ENCODE data around the gene AGBL4. TPM values are rescaled to one million over a fixed set of nuclear protein-coding genes. Genes with fewer than 3 reads are reported as not detected.

The AGBL4 gene
- total and polyA plus RNA-seq, 10 donors: 0.05 to 1.8 (median 0.32) TPM; not detected in 1

DNA sequence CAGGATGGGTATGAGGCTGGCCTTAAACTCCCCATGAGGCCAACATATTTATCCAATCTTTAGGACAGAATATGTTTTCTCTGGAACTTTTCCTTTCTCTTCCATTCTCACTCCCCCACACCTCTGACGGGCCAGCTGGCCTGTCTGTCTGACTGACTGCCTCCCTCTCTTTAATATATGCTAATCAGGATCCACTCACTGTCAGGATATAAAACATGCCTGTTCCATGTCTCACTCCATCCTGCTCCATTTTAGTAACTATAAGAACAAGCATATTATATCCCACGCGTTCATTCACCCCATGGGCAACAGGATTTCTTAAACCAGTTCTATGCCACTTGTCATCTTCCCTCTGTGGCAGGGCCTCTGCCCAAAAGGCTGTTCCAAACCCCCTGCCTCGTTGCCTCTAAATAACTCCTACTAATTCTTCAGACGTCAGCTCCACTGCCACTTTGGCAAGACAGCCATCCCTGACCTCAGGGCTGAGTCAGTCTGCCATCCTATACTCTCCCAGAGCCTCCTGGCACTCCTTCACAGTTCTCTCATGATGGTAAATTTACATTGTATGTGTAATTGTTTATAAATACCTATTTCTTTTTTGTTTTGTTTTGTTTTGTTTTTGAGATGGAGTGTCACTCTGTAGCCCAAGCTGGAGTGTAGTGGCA, 1467.4 kb downstream of the AGBL4 start:
- WGBS, 5 donors: 69 to 81% (median 73%) methylated on average over 5 of the region's 5 CpGs
- no peak for TF ChIP-seq POLR2A (IDR thresholded peaks at IDR 0.05)
- no peak for TF ChIP-seq POLR2AphosphoS5 (IDR thresholded peaks at IDR 0.05)
- TF ChIP-seq, protein P1, sequence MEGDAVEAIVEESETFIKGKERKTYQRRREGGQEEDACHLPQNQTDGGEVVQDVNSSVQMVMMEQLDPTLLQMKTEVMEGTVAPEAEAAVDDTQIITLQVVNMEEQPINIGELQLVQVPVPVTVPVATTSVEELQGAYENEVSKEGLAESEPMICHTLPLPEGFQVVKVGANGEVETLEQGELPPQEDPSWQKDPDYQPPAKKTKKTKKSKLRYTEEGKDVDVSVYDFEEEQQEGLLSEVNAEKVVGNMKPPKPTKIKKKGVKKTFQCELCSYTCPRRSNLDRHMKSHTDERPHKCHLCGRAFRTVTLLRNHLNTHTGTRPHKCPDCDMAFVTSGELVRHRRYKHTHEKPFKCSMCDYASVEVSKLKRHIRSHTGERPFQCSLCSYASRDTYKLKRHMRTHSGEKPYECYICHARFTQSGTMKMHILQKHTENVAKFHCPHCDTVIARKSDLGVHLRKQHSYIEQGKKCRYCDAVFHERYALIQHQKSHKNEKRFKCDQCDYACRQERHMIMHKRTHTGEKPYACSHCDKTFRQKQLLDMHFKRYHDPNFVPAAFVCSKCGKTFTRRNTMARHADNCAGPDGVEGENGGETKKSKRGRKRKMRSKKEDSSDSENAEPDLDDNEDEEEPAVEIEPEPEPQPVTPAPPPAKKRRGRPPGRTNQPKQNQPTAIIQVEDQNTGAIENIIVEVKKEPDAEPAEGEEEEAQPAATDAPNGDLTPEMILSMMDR (IDR thresholded peaks at IDR 0.05 in 8 of 11, conservative IDR thresholded peaks at IDR 0.05 in 3 of 11): no peak
- no peak for DNase-seq
- H3K27ac ChIP-seq: peak overlapping the region in 4 of 8 donors; percentile 27 to 46 (median 36)
- intact Hi-C loops (cut with DNase I; ENCODE audit: low total_unique reads): no loop called here
- no peaks in the 10 kb centered on the region for H3K4me1 ChIP-seq
- no peaks in the 10 kb centered on the region for H3K27me3 ChIP-seq (replicated peaks in 1 of 7)
- no peaks in the 10 kb centered on the region for H3K9me3 ChIP-seq
- H3K4me3 ChIP-seq: no peak overlapping the region
- H3K36me3 ChIP-seq: no peaks in the 10 kb centered on the region

- DNase-seq: no peak
- no peaks in the 10 kb centered on the region for H3K36me3 ChIP-seq
- no peak for TF ChIP-seq POLR2AphosphoS5 (IDR thresholded peaks at IDR 0.05)
- TF ChIP-seq, protein P1 (IDR thresholded peaks at IDR 0.05 in 8 of 11, conservative IDR thresholded peaks at IDR 0.05 in 3 of 11): no peak
- TF ChIP-seq POLR2A (IDR thresholded peaks at IDR 0.05): no peak
- H3K27ac ChIP-seq: no peak overlapping the region
- H3K4me1 ChIP-seq: no peaks in the 10 kb centered on the region
- no peak overlapping the region for H3K4me3 ChIP-seq
- intact Hi-C loops (cut with DNase I; ENCODE audit: low total_unique reads): no loop called here
- H3K27me3 ChIP-seq (replicated peaks in 1 of 7): no peaks in the 10 kb centered on the region
- WGBS, 5 donors: 80 to 89% (median 85%) methylated on average over 2 of the region's 2 CpGs
- no peaks in the 10 kb centered on the region for H3K9me3 ChIP-seq
Observed at GRCh38 chr1:48555271-48555670, 1468.5 kb downstream of the AGBL4 start.

DNA sequence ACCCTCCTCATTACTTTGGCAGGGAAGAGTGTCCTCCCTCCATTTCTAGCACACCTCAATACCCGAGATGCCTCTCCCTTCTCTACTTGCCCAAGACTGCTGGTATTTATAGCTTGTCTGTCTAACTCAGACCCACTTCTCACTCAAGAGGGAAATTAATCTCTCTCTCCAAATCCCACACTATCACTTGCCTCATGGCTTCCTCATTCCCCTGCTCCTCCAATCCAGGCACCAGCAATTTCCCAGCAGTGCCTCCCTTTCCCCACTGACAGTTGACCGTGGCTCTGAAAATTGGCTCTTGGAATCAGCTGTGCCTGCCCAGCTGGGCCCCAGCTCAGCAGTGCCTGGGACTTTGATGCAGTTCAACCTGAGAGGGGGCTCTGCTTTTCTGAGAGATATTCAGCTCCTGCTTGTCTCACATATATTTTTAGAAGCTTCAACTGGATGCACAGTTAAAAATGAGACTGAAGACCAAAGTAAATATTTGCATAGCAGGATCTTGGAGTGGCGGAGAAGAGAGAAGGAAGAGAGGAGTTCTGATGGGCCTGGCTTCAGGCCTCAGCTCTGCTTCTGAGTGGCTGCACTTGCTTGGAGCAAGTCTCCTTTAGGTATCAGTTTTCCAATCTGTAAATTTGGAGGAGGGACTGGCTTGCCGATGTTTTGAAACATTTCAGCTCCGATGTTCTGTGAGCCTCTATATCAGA, 1470.7 kb downstream of the AGBL4 start:
- intact Hi-C loops (cut with DNase I; ENCODE audit: low total_unique reads): no loop called here
- H3K36me3 ChIP-seq: no peaks in the 10 kb centered on the region

GRCh38 chr1:48552420-48552819, 1471.3 kb downstream of the AGBL4 start:
- intact Hi-C loops (cut with DNase I; ENCODE audit: low total_unique reads): no loop called here
- TF ChIP-seq, protein P1 (IDR thresholded peaks at IDR 0.05 in 8 of 11, conservative IDR thresholded peaks at IDR 0.05 in 3 of 11): peak in 4 of 11 experiments; percentile 12 to 31 (median 18)
- no peak for TF ChIP-seq POLR2A (IDR thresholded peaks at IDR 0.05)
- no peak for TF ChIP-seq POLR2AphosphoS5 (IDR thresholded peaks at IDR 0.05)
- WGBS, 5 donors: 18 to 33% (median 24%) methylated on average over 1 of the region's 1 CpG
- H3K36me3 ChIP-seq: no peaks in the 10 kb centered on the region
- H3K4me1 ChIP-seq: no peaks in the 10 kb centered on the region
- H3K9me3 ChIP-seq: no peaks in the 10 kb centered on the region
- H3K27me3 ChIP-seq (replicated peaks in 1 of 7): no peaks in the 10 kb centered on the region
- no peak for DNase-seq
- no peak overlapping the region for H3K4me3 ChIP-seq
- H3K27ac ChIP-seq: no peak overlapping the region

More for the DNA sequence above, 1470.7 kb downstream of the AGBL4 start:
- no peak for DNase-seq
- no peaks in the 10 kb centered on the region for H3K9me3 ChIP-seq
- H3K4me3 ChIP-seq: no peak overlapping the region
- no peak for TF ChIP-seq POLR2A (IDR thresholded peaks at IDR 0.05)
- no peak for TF ChIP-seq POLR2AphosphoS5 (IDR thresholded peaks at IDR 0.05)
- TF ChIP-seq, protein P1 (IDR thresholded peaks at IDR 0.05 in 8 of 11, conservative IDR thresholded peaks at IDR 0.05 in 3 of 11): peak in 1 of 11 experiments; percentile 5
- H3K4me1 ChIP-seq: no peaks in the 10 kb centered on the region
- no peak overlapping the region for H3K27ac ChIP-seq
- 67 to 84% (median 75%) methylated on average over 5 of the region's 5 CpGs for WGBS, 5 donors
- no peaks in the 10 kb centered on the region for H3K27me3 ChIP-seq (replicated peaks in 1 of 7)
